Neuronal stem cell (in vitro differentiated cells): ENCODE results near the gene SAG.

ENCODE experiments used
- DNase-seq: peaks from one replicate; pipeline ENCODE4 v3.0.0-alpha.2; 2013; ENCODE audit warnings: low spot score
- H2AFZ ChIP-seq: one replicate; pipeline ENCODE4 v1.6.1; 2013; ENCODE audit warnings: mild to moderate bottlenecking, low read length, inconsistent platforms
- H2AK5ac ChIP-seq: 2 replicates; pipeline ENCODE4 v1.6.1; 2013; ENCODE audit warnings: low read depth, mild to moderate bottlenecking, inconsistent platforms, low read length, moderate library complexity, mixed read lengths
- H2BK120ac ChIP-seq: 2 replicates; pipeline ENCODE4 v1.6.1; 2013; ENCODE audit warnings: low read depth, mild to moderate bottlenecking, inconsistent platforms, low read length, moderate library complexity, mixed read lengths
- H2BK12ac ChIP-seq: one replicate; pipeline ENCODE4 v1.6.1; 2013; ENCODE audit warnings: low read length, inconsistent platforms
- H2BK15ac ChIP-seq: 2 replicates; pipeline ENCODE4 v1.6.1; 2013; ENCODE audit warnings: mild to moderate bottlenecking, low read length, inconsistent platforms, mixed read lengths
- H2BK5ac ChIP-seq: one replicate; pipeline ENCODE4 v1.6.1; 2013; ENCODE audit warnings: inconsistent platforms, mild to moderate bottlenecking, low read length, moderate library complexity
- H3K14ac ChIP-seq: one replicate; pipeline ENCODE4 v1.6.1; 2013; ENCODE audit warnings: low read length, inconsistent platforms
- H3K18ac ChIP-seq: 2 replicates; pipeline ENCODE4 v1.6.1; 2013; ENCODE audit warnings: low read length, inconsistent platforms
- H3K23ac ChIP-seq: 2 replicates; pipeline ENCODE4 v1.6.1; 2013; ENCODE audit warnings: low read depth, mild to moderate bottlenecking, mixed read lengths, low read length, inconsistent platforms; ENCODE audit not compliant: poor library complexity
- H3K27ac ChIP-seq: replicated peaks from 3 replicates; pipeline ENCODE4 v1.5.1; 2013; ENCODE audit warnings: low read length, inconsistent platforms
- H3K27me3 ChIP-seq, 3 experiments: 2 replicates each; pipeline ENCODE4 v1.6.1; 2013; ENCODE audit warnings: low read length in 3 of 3, mild to moderate bottlenecking in 2 of 3, inconsistent platforms in 1 of 3, low read depth in 1 of 3, mixed read lengths in 1 of 3, moderate library complexity in 1 of 3; ENCODE audit not compliant: control insufficient read depth in 3 of 3, insufficient read depth in 3 of 3
- H3K36me3 ChIP-seq, 2 donors: replicated peaks in 1 of 2; 2 replicates each; pipeline ENCODE4 v1.6.1; 2013; ENCODE audit warnings: low read length in 2 of 2; ENCODE audit not compliant: control insufficient read depth in 2 of 2, insufficient read depth in 2 of 2
- H3K4ac ChIP-seq: 2 replicates; pipeline ENCODE4 v1.6.1; 2013; ENCODE audit warnings: inconsistent platforms, mild to moderate bottlenecking, low read length, moderate library complexity
- H3K4me1 ChIP-seq, 2 donors: 1 replicate in 1 of 2; 2 replicates in 1 of 2; pipeline ENCODE4 v1.6.1; 2013; ENCODE audit warnings: low read length in 2 of 2, low read depth in 1 of 2; ENCODE audit not compliant: control insufficient read depth in 2 of 2, insufficient read depth in 1 of 2
- H3K4me2 ChIP-seq: one replicate; pipeline ENCODE4 v1.6.1; 2013; ENCODE audit warnings: mild to moderate bottlenecking, low read length, inconsistent platforms; ENCODE audit not compliant: insufficient read depth, poor library complexity, severe bottlenecking
- H3K4me3 ChIP-seq, 2 donors: 2 replicates each; pipeline ENCODE4 v1.5.1; 2013; ENCODE audit warnings: low read length in 2 of 2, mild to moderate bottlenecking in 2 of 2, inconsistent platforms in 1 of 2, moderate library complexity in 1 of 2
- H3K79me1 ChIP-seq: one replicate; pipeline ENCODE4 v1.6.1; 2013; ENCODE audit warnings: low read depth, mild to moderate bottlenecking, inconsistent platforms, low read length, moderate library complexity
- H3K9ac ChIP-seq: one replicate; pipeline ENCODE4 v1.6.1; 2013; ENCODE audit warnings: mild to moderate bottlenecking, low read depth, low read length, inconsistent platforms; ENCODE audit not compliant: poor library complexity
- H3K9me3 ChIP-seq, 2 donors: replicated peaks in 1 of 2; 2 replicates each; pipeline versions ENCODE3 to v1.6.1; 2013; ENCODE audit warnings: low read length in 2 of 2, mild to moderate bottlenecking in 2 of 2, inconsistent platforms in 1 of 2, low read depth in 1 of 2, mixed read lengths in 1 of 2, moderate library complexity in 1 of 2; ENCODE audit not compliant: control insufficient read depth in 2 of 2, insufficient read depth in 1 of 2
- H4K8ac ChIP-seq: one replicate; pipeline ENCODE4 v1.6.1; 2013; ENCODE audit warnings: low read depth, mild to moderate bottlenecking, inconsistent platforms, low read length, moderate library complexity
- H4K91ac ChIP-seq: one replicate; pipeline ENCODE4 v1.6.1; 2013; ENCODE audit warnings: low read length, low read depth, mild to moderate bottlenecking, inconsistent platforms; ENCODE audit not compliant: poor library complexity
- WGBS, 2 donors: extraction: QIAGEN DNeasy Blood & Tissue Kit; methylation state at CpG; one replicate each; pipeline ENCODE4 v1.1.7; 2013; ENCODE audit warnings: missing lambda C conversion rate in 2 of 2, mixed read lengths in 1 of 2; ENCODE audit not compliant: insufficient read length in 2 of 2, insufficient replicate concordance in 1 of 2; ENCODE audit errors: extremely low coverage in 2 of 2; 5-methylcytosine and 5-hydroxymethylcytosine counted together

The SAG gene

DNA sequence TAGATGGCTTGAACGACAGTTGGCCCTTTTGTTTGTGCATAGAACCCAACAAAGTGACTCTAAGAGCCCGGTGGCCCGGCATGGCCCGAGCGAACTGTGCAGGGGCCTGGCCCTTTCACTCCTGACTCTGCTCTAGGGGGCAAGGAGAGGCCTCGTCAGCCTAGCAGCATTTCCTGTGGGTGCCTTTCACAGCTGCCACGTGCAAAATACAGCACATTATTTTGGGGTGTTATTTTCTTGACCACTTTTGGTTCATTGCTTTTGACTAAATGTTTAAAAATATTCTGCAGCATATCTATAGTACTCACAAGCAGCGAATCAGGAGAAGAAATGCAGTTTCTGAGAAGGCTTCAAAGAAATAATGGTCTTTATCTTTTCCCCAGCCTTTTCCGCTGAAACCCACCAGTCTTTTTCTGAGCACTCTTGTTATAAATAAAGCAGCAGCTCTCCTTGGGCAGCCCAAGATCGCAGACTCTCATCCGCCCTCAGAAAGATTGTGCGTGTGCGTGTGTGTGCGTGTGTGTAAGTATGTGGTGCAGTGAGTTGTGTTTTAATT, 78.0 kb downstream of the SAG start:
- H3K23ac ChIP-seq = no peak overlapping the region
- H3K4ac ChIP-seq = no peak overlapping the region
- no peak overlapping the region for H4K8ac ChIP-seq
- no peak overlapping the region for H4K91ac ChIP-seq
- H2BK120ac ChIP-seq = no peak overlapping the region
- no peak overlapping the region for H2AFZ ChIP-seq
- H3K14ac ChIP-seq = no peak overlapping the region
- no peak overlapping the region for H2BK15ac ChIP-seq
- no peak overlapping the region for H3K9ac ChIP-seq
- no peak overlapping the region for H2BK12ac ChIP-seq
- H2AK5ac ChIP-seq = no peak overlapping the region
- H2BK5ac ChIP-seq = no peak overlapping the region
- DNase-seq = no peak
- H3K18ac ChIP-seq = no peak overlapping the region
- H3K36me3 ChIP-seq = peaks cover 2 to 9% of the 10 kb centered on the region in 2 donors
- no peak overlapping the region for H3K4me2 ChIP-seq
- H3K4me3 ChIP-seq = no peak overlapping the region
- no peaks in the 10 kb centered on the region for H3K9me3 ChIP-seq
- WGBS, 2 donors = no CpG with 5 or more reads among the region's 14 CpGs
- H3K27ac ChIP-seq = no peak overlapping the region
- peaks cover 9 to 13% of the 10 kb centered on the region in 2 donors for H3K4me1 ChIP-seq
- H3K27me3 ChIP-seq = no peaks in the 10 kb centered on the region
- H3K79me1 ChIP-seq = peaks cover 8% of the 10 kb centered on the region

DNA sequence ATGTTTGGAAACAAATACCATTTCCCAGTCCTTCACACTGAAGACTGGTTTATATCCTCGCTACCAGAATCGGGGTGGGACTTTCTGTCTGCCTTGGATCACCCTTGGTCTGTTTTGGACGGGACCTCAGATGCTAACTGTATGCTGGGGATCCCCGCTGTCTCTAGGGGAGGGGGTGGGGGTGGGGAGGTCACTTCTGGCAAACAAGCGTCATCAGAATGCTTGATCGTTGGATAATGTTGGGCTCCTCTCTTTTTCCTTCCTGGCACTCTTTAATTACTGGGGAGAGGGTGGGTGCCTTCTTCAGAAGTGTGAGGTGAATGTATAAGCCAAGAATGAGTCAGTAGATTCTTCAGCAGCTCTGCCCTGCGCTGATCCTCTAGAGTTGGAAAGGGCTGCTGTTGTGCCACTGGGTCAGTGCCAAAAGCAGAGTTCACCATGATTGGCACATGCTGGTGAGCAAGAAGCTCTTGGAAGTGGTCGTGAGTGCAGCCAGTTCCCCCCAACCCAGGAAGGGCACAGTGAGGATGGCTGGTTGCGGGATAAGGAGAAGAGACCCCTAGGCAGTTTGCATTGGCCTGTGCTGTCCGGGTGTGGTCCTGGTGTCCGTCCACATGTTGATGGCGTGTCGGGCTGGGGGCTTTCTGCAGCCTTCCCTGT, 78.9 kb downstream of the SAG start:
- Histone ChIP-seq H2BK12ac (no peak overlapping the region), H3K9me3 (no peaks in the 10 kb centered on the region), H2BK15ac (no peak overlapping the region), H2AK5ac (no peak overlapping the region), H4K8ac (no peak overlapping the region), H3K4me3 (no peak overlapping the region), H2BK120ac (no peak overlapping the region), H3K4ac (no peak overlapping the region), H2BK5ac (no peak overlapping the region), H3K36me3 (peaks cover 2 to 17% of the 10 kb centered on the region in 2 donors), H3K4me1 (peaks cover 9 to 13% of the 10 kb centered on the region in 2 donors), H4K91ac (no peak overlapping the region), H3K27me3 (no peaks in the 10 kb centered on the region), H3K4me2 (no peak overlapping the region), H3K18ac (peak overlapping the region; percentile 0), H3K14ac (no peak overlapping the region), H3K27ac (no peak overlapping the region), H3K9ac (no peak overlapping the region), H2AFZ (no peak overlapping the region), H3K79me1 (peaks cover 8% of the 10 kb centered on the region), H3K23ac (no peak overlapping the region)
- no CpG with 5 or more reads among the region's 13 CpGs for WGBS, 2 donors
- no peak for DNase-seq

- no peak overlapping the region for H3K4me2 ChIP-seq
- no peak overlapping the region for H3K18ac ChIP-seq
- peaks cover 9 to 13% of the 10 kb centered on the region in 2 donors for H3K4me1 ChIP-seq
- no peak overlapping the region for H4K8ac ChIP-seq
- H3K9ac ChIP-seq = no peak overlapping the region
- H2AK5ac ChIP-seq = no peak overlapping the region
- H3K9me3 ChIP-seq = no peaks in the 10 kb centered on the region
- no peak overlapping the region for H4K91ac ChIP-seq
- WGBS, 2 donors = no CpG with 5 or more reads among the region's 13 CpGs
- H2BK12ac ChIP-seq = no peak overlapping the region
- no peak overlapping the region for H2BK120ac ChIP-seq
- no peak overlapping the region for H3K14ac ChIP-seq
- no peak overlapping the region for H3K4ac ChIP-seq
- peaks cover 2 to 24% of the 10 kb centered on the region in 2 donors for H3K36me3 ChIP-seq
- H3K4me3 ChIP-seq = no peak overlapping the region
- H3K27ac ChIP-seq = no peak overlapping the region
- H2BK5ac ChIP-seq = no peak overlapping the region
- H2BK15ac ChIP-seq = no peak overlapping the region
- no peak for DNase-seq
- no peak overlapping the region for H3K23ac ChIP-seq
- H2AFZ ChIP-seq = no peak overlapping the region
- H3K27me3 ChIP-seq = no peaks in the 10 kb centered on the region
- H3K79me1 ChIP-seq = peaks cover 8% of the 10 kb centered on the region
These were observed 79.6 kb downstream of the SAG start for GRCh38 chr2:233387225-233387624.

DNA sequence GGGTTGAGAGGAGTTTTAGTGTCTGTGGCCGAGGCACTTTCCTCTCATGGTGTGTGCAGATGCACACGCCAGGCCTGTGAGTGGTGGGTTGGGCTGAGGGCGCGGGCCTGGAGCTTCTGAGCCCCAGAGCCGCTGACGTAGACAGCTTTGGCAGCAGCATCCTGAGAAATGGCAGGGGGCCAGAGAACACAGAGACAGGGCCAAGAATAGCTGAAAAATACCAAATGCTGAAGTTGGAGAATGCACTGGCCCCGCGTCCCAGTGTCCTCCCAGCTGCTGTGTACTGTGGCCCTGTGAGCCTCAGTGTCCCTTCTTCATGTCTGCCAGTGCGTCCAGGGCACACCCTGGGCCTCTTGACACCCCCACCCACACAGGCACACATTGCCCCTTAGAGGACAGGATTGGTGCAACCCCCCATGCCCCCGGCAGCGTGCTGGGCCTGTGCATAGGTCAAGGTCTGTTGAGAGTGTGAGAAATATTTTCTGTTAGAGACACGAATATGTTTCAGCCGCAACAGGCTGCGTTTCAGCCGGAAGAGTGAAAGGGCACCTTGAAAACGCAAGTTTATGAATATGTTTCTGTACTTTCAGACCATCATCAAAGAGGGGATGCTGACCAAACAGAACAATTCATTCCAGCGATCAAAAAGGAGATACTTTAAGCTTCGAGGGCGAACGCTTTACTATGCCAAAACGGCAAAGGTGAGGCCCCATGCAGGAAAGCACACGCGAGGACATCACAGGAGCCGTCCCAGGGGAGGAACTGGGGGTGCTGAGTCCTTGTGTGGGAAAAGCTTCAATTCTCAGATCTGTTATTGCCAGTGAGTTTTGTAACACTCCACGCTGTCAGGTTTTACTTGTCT, 80.3 kb downstream of the SAG start:
- no peak overlapping the region for H3K27ac ChIP-seq
- H3K4me3 ChIP-seq = peak overlapping the region in 1 of 2 donors; percentile 45

More for the DNA sequence above, 80.3 kb downstream of the SAG start:
- WGBS, 2 donors = no CpG with 5 or more reads among the region's 25 CpGs
- Histone ChIP-seq H3K4me2 (no peak overlapping the region), H3K79me1 (peaks cover 8% of the 10 kb centered on the region), H4K91ac (no peak overlapping the region), H3K4ac (no peak overlapping the region), H2BK15ac (no peak overlapping the region), H3K27me3 (no peaks in the 10 kb centered on the region), H2AFZ (no peak overlapping the region), H3K9ac (no peak overlapping the region), H3K4me1 (peaks cover 9 to 13% of the 10 kb centered on the region in 2 donors), H3K36me3 (peaks cover 2 to 24% of the 10 kb centered on the region in 2 donors), H3K14ac (no peak overlapping the region), H2BK12ac (no peak overlapping the region), H2BK120ac (no peak overlapping the region), H3K18ac (no peak overlapping the region), H3K9me3 (no peaks in the 10 kb centered on the region), H3K23ac (no peak overlapping the region), H2AK5ac (no peak overlapping the region), H4K8ac (no peak overlapping the region), H2BK5ac (no peak overlapping the region)
- no peak for DNase-seq
